HL-60 (cell line): ENCODE results near the gene SLC35F3.

ENCODE experiments used
- DNase-seq, 2 experiments: peaks; one replicate each; pipeline ENCODE4 v3.0.0-alpha.2; 2010 to 2020; ENCODE audit warnings: low read depth in 1 of 2, low spot score in 1 of 2
- H3K27ac ChIP-seq: fragments of 250-450 bp; sonication (Bioruptor Pico); replicated peaks from 2 replicates; pipeline ENCODE4 v1.5.1; 2020; ENCODE audit warnings: mild to moderate bottlenecking, moderate library complexity
- H3K27me3 ChIP-seq: fragments of 250-450 bp; sonication (Bioruptor Pico); 2 replicates; pipeline ENCODE4 v1.5.1; 2021; ENCODE audit warnings: mild to moderate bottlenecking, moderate library complexity; ENCODE audit not compliant: insufficient read depth, poor library complexity, severe bottlenecking
- H3K4me3 ChIP-seq: replicated peaks from 2 replicates; pipeline ENCODE4 v1.5.1; 2011; ENCODE audit warnings: mild to moderate bottlenecking, control low read depth, low read length; ENCODE audit not compliant: insufficient read depth
- CTCF ChIP-seq: IDR thresholded peaks from one replicate; pipeline ENCODE4 v1.5.1; 2011; ENCODE audit warnings: low read length, control low read depth, inconsistent platforms; ENCODE audit not compliant: insufficient read depth
- GABPA ChIP-seq: IDR thresholded peaks from 2 replicates; pipeline ENCODE4 v1.6.1; 2012; ENCODE audit warnings: low read depth
- POLR2AphosphoS5 ChIP-seq: IDR thresholded peaks from 2 replicates; pipeline ENCODE4 v1.6.1; 2012; ENCODE audit warnings: low read depth
- REST ChIP-seq: IDR thresholded peaks from 2 replicates; pipeline ENCODE4 v1.6.1; 2012; ENCODE audit warnings: low read depth; ENCODE audit not compliant: insufficient replicate concordance
- SPI1 ChIP-seq: IDR thresholded peaks from 2 replicates; pipeline ENCODE4 v1.6.1; 2012; ENCODE audit warnings: low read depth, mild to moderate bottlenecking, borderline replicate concordance

Gene SLC35F3

GRCh38 chr1:234163267-234163919, 258.9 kb downstream of the SLC35F3 start:
- Histone ChIP-seq H3K4me3 (no peak overlapping the region), H3K27ac (no peak overlapping the region), H3K27me3 (peaks cover under 1% of the 10 kb centered on the region)
- DNase-seq, result no peak
- no peak for TF ChIP-seq GABPA
- TF ChIP-seq SPI1, result no peak
- TF ChIP-seq CTCF, result no peak
- no peak for TF ChIP-seq POLR2AphosphoS5
- TF ChIP-seq REST, result no peak

- no peak for DNase-seq
- no peak overlapping the region for H3K27ac ChIP-seq
- H3K27me3 ChIP-seq, result no peaks in the 10 kb centered on the region
- H3K4me3 ChIP-seq, result no peak overlapping the region
- TF ChIP-seq GABPA (no peak), POLR2AphosphoS5 (no peak), REST (no peak), CTCF (no peak), SPI1 (no peak)
Measured at GRCh38 chr1:234164098-234164709, 259.7 kb downstream of the SLC35F3 start.

- no peaks in the 10 kb centered on the region for H3K27me3 ChIP-seq
Measured at GRCh38 chr1:234168061-234168724, 263.7 kb downstream of the SLC35F3 start.

More at GRCh38 chr1:234168061-234168724, 263.7 kb downstream of the SLC35F3 start:
- Histone ChIP-seq H3K27ac (no peak overlapping the region), H3K4me3 (no peak overlapping the region)
- no peak for DNase-seq
- no peak for TF ChIP-seq GABPA
- TF ChIP-seq SPI1, result no peak
- TF ChIP-seq REST, result no peak
- no peak for TF ChIP-seq CTCF
- no peak for TF ChIP-seq POLR2AphosphoS5
